SK-N-SH (cell line): ENCODE data around the gene PGAP3.
"Not testable (repeated sequence)": the region's sequence is repeated elsewhere in the genome, so short reads cannot be mapped to it uniquely, and the experiment has no call there.

Experiments
- CTCF ChIP-seq: fragments of 200-600 bp; sonication (generic); IDR thresholded peaks from 2 replicates; pipeline ENCODE4 v1.6.1; 2017; ENCODE audit warnings: antibody characterized with exemption, mild to moderate bottlenecking, moderate library complexity
- GABPA ChIP-seq: IDR thresholded peaks from 2 replicates; pipeline ENCODE4 v1.4.0; 2012; ENCODE audit warnings: low read depth, mild to moderate bottlenecking
- MXI1 ChIP-seq: IDR thresholded peaks from 2 replicates; pipeline ENCODE4 v1.6.1; 2012; ENCODE audit warnings: mild to moderate bottlenecking, low read depth, low read length, improper control_type of control experiment
- NFIC ChIP-seq: IDR thresholded peaks from 2 replicates; pipeline ENCODE4 v1.4.0; 2012; ENCODE audit warnings: borderline replicate concordance
- NRF1 ChIP-seq: IDR thresholded peaks from 2 replicates; pipeline ENCODE4 v1.6.1; 2012; ENCODE audit warnings: low read depth, mild to moderate bottlenecking, low read length
- POLR2AphosphoS5 ChIP-seq: IDR thresholded peaks from 2 replicates; pipeline ENCODE4 v1.6.1; 2012; ENCODE audit warnings: low read depth, low read length
- REST ChIP-seq: IDR thresholded peaks from 2 replicates; pipeline ENCODE4 v1.6.1; 2012; ENCODE audit warnings: mild to moderate bottlenecking, low read depth, low read length, moderate library complexity
- TCF12 ChIP-seq: IDR thresholded peaks from 2 replicates; pipeline ENCODE4 v1.4.0; 2012
- YY1 ChIP-seq: IDR thresholded peaks from 2 replicates; pipeline ENCODE4 v1.4.0; 2012; ENCODE audit warnings: low read depth, mild to moderate bottlenecking

GRCh38 chr17:39699157-39699817 is 11.4 kb upstream of the PGAP3 start:
- TF ChIP-seq TCF12, CTCF, POLR2AphosphoS5, YY1, MXI1, GABPA, NFIC, NRF1, REST: not testable (repeated sequence)
